H1 (cell line): ENCODE measurements around the gene ALK. TPM values are rescaled to one million over a fixed set of nuclear protein-coding genes. Genes with fewer than 3 reads are reported as not detected.

Experiments
- CTCF ChIA-PET: fragments of 300-600 bp; sonication (Branson Sonifier 250); formaldehyde crosslinking; loops from one replicate; lab custom pipeline; 2021; ENCODE audit not compliant: partially characterized antibody; lab: Charles Lee
- POLR2A ChIA-PET: fragments of 300-600 bp; sonication (Branson Sonifier 250); formaldehyde crosslinking; loops from one replicate; lab custom pipeline; 2021; ENCODE audit warnings: inconsistent platforms; ENCODE audit not compliant: partially characterized antibody; lab: Charles Lee
- DNase-seq, 2 experiments: peaks; one replicate each; pipeline versions ENCODE4 v3.0.0 to v3.0.0-alpha.2; 2010 to 2022; ENCODE audit warnings: low spot score in 2 of 2, low read depth in 1 of 2, mixed read lengths in 1 of 2
- FAIRE-seq: peaks from 2 replicates; lab custom pipeline; 2011; peaks lifted over from hg19 to GRCh38; lab: Jason Lieb, UNC
- H2AFZ ChIP-seq: 2 replicates; pipeline ENCODE4 v1.8.1; 2012; ENCODE audit warnings: low read length, inconsistent platforms
- H2AK5ac ChIP-seq: 2 replicates; pipeline ENCODE4 v1.6.1; 2013; ENCODE audit warnings: low read depth, low read length
- H2BK120ac ChIP-seq: replicated peaks from 2 replicates; pipeline ENCODE3; 2013; ENCODE audit warnings: low read depth, low read length, inconsistent platforms
- H2BK12ac ChIP-seq: 2 replicates; pipeline ENCODE4 v1.6.1; 2013; ENCODE audit warnings: low read depth, low read length
- H2BK15ac ChIP-seq: 2 replicates; pipeline ENCODE4 v1.6.1; 2013; ENCODE audit warnings: low read length
- H2BK20ac ChIP-seq: 2 replicates; pipeline ENCODE4 v1.6.1; 2013; ENCODE audit warnings: low read length
- H2BK5ac ChIP-seq: 2 replicates; pipeline ENCODE4 v1.6.1; 2013; ENCODE audit warnings: low read depth, low read length
- H3K14ac ChIP-seq: 2 replicates; pipeline ENCODE4 v1.6.1; 2013; ENCODE audit warnings: inconsistent platforms; ENCODE audit not compliant: insufficient read length
- H3K18ac ChIP-seq: 2 replicates; pipeline ENCODE4 v1.6.1; 2013; ENCODE audit warnings: low read length; ENCODE audit errors: extremely low read depth
- H3K23ac ChIP-seq: 2 replicates; pipeline ENCODE4 v1.6.1; 2013; ENCODE audit warnings: inconsistent platforms; ENCODE audit not compliant: insufficient read length
- H3K23me2 ChIP-seq: 2 replicates; pipeline ENCODE4 v1.6.1; 2013; ENCODE audit warnings: low read depth, low read length
- H3K27ac ChIP-seq: 2 replicates; pipeline ENCODE4 v1.6.1; 2011; ENCODE audit warnings: low read depth, low read length, inconsistent platforms
- H3K27me3 ChIP-seq, 4 experiments: replicated peaks in 1 of 4; 1 replicate in 1 of 4; 2 replicates in 3 of 4; pipeline versions ENCODE4 v1.6.1 to v1.8.1; 2011 to 2013; ENCODE audit warnings: low read length in 3 of 4, mild to moderate bottlenecking in 3 of 4, inconsistent platforms in 2 of 4, mixed read lengths in 2 of 4, moderate library complexity in 1 of 4; ENCODE audit not compliant: control insufficient read depth in 3 of 4, insufficient read depth in 3 of 4; ENCODE audit errors: extremely low read depth in 1 of 4
- H3K36me3 ChIP-seq, 4 experiments: 2 replicates each; pipeline versions ENCODE4 v1.6.1 to v1.8.1; 2011 to 2013; ENCODE audit warnings: mild to moderate bottlenecking in 4 of 4, low read length in 3 of 4, moderate library complexity in 2 of 4, control low read depth in 1 of 4, inconsistent platforms in 1 of 4; ENCODE audit not compliant: insufficient read depth in 4 of 4, control insufficient read depth in 2 of 4
- H3K4ac ChIP-seq: replicated peaks from 2 replicates; pipeline ENCODE3; 2013; ENCODE audit warnings: low read length, low read depth, mixed read lengths, inconsistent platforms; ENCODE audit not compliant: insufficient read length
- H3K4me1 ChIP-seq, 4 experiments: replicated peaks in 1 of 4; 1 replicate in 1 of 4; 2 replicates in 3 of 4; pipeline versions ENCODE4 v1.6.1 to v1.8.1; 2011 to 2013; ENCODE audit warnings: low read length in 3 of 4, inconsistent platforms in 2 of 4, mixed read lengths in 1 of 4; ENCODE audit not compliant: insufficient read depth in 4 of 4, control insufficient read depth in 3 of 4
- H3K4me2 ChIP-seq, 2 experiments: 2 replicates each; pipeline versions ENCODE4 v1.6.1 to v1.8.1; 2011 to 2013; ENCODE audit warnings: low read depth in 2 of 2, low read length in 2 of 2, control low read depth in 1 of 2, inconsistent platforms in 1 of 2, mild to moderate bottlenecking in 1 of 2; ENCODE audit not compliant: insufficient read depth in 1 of 2
- H3K4me3 ChIP-seq, 4 experiments: fragments of 200-600, 300-600 bp in 1 of 4; sonication (generic), shearing (Covaris generic), sonication (Bioruptor Twin) in 1 of 4; 2 replicates each; pipeline versions ENCODE4 v1.5.1 to v1.8.1; 2011 to 2016; ENCODE audit warnings: low read length in 4 of 4, low read depth in 3 of 4, control low read depth in 2 of 4, inconsistent platforms in 2 of 4, mild to moderate bottlenecking in 2 of 4, mixed read lengths in 1 of 4, moderate library complexity in 1 of 4; ENCODE audit not compliant: insufficient read depth in 2 of 4; ENCODE audit errors: extremely low read depth in 1 of 4
- H3K56ac ChIP-seq: replicated peaks from 2 replicates; pipeline ENCODE3; 2013; ENCODE audit warnings: low read depth, mild to moderate bottlenecking, mixed read lengths, low read length, inconsistent platforms; ENCODE audit not compliant: insufficient read length
- H3K79me1 ChIP-seq: 2 replicates; pipeline ENCODE4 v1.6.1; 2013; ENCODE audit warnings: low read depth, low read length, control low read depth
- H3K79me2 ChIP-seq, 2 experiments: 2 replicates each; pipeline versions ENCODE4 v1.6.1 to v1.8.1; 2012 to 2013; ENCODE audit warnings: low read length in 2 of 2, mild to moderate bottlenecking in 2 of 2, inconsistent platforms in 1 of 2; ENCODE audit not compliant: insufficient read depth in 2 of 2, control insufficient read depth in 1 of 2
- H3K9ac ChIP-seq, 4 experiments: replicated peaks in 1 of 4; 1 replicate in 1 of 4; 2 replicates in 3 of 4; pipeline versions ENCODE4 v1.6.1 to v1.8.1; 2011 to 2013; ENCODE audit warnings: low read depth in 3 of 4, low read length in 3 of 4, control low read depth in 2 of 4, mild to moderate bottlenecking in 2 of 4, moderate library complexity in 2 of 4, inconsistent platforms in 1 of 4; ENCODE audit errors: extremely low read depth in 1 of 4
- H3K9me3 ChIP-seq, 2 experiments: 2 replicates each; pipeline versions ENCODE4 v1.6.1 to v1.8.1; 2012 to 2013; ENCODE audit warnings: mild to moderate bottlenecking in 2 of 2, moderate library complexity in 2 of 2, control low read depth in 1 of 2, inconsistent platforms in 1 of 2, low read depth in 1 of 2, low read length in 1 of 2, mixed read lengths in 1 of 2; ENCODE audit not compliant: insufficient read depth in 2 of 2
- H4K20me1 ChIP-seq, 2 experiments: replicated peaks in 1 of 2; 2 replicates each; pipeline versions ENCODE3 to v1.8.1; 2011 to 2013; ENCODE audit warnings: inconsistent platforms in 2 of 2, low read length in 2 of 2, mild to moderate bottlenecking in 1 of 2; ENCODE audit not compliant: insufficient read depth in 2 of 2, control insufficient read depth in 1 of 2
- H4K5ac ChIP-seq: 2 replicates; pipeline ENCODE4 v1.6.1; 2013; ENCODE audit warnings: low read length, low read depth, mixed read lengths, inconsistent platforms; ENCODE audit not compliant: insufficient read length
- H4K8ac ChIP-seq: 2 replicates; pipeline ENCODE4 v1.8.0; 2013; ENCODE audit warnings: mild to moderate bottlenecking, moderate library complexity, low read length, inconsistent platforms; ENCODE audit not compliant: insufficient read depth; ENCODE audit errors: extremely low read depth
- H4K91ac ChIP-seq: replicated peaks from 2 replicates; pipeline ENCODE3; 2013; ENCODE audit warnings: low read length, mixed read lengths, inconsistent platforms; ENCODE audit not compliant: insufficient read length
- BCL11A ChIP-seq, 2 experiments: IDR thresholded peaks; one replicate each; pipeline ENCODE4 v1.6.1; 2011; ENCODE audit warnings: low read depth in 2 of 2, low read length in 2 of 2, mild to moderate bottlenecking in 2 of 2
- BRCA1 ChIP-seq: IDR thresholded peaks from 2 replicates; pipeline ENCODE4 v1.6.1; 2012; ENCODE audit warnings: low read depth, low read length, improper control_type of control experiment
- CEBPB ChIP-seq: IDR thresholded peaks from 2 replicates; pipeline ENCODE4 v1.6.1; 2012; ENCODE audit warnings: low read depth, low read length
- CHD1 ChIP-seq: IDR thresholded peaks from 2 replicates; pipeline ENCODE4 v1.6.1; 2012; ENCODE audit warnings: low read depth, low read length, improper control_type of control experiment
- HDAC2 ChIP-seq, 2 experiments: fragments of 300-600 bp in 1 of 2; sonication (generic) in 1 of 2; IDR thresholded peaks; 2 replicates each; pipeline ENCODE4 v1.6.1; 2011 to 2012; ENCODE audit warnings: low read depth in 2 of 2, low read length in 2 of 2, mild to moderate bottlenecking in 2 of 2, moderate library complexity in 2 of 2, borderline replicate concordance in 1 of 2, inconsistent platforms in 1 of 2
- MAFK ChIP-seq: IDR thresholded peaks from 2 replicates; pipeline ENCODE4 v1.6.1; 2012; ENCODE audit warnings: low read depth, mild to moderate bottlenecking, improper control_type of control experiment, low read length
- NANOG ChIP-seq: IDR thresholded peaks from 2 replicates; pipeline ENCODE4 v1.6.1; 2011; ENCODE audit warnings: low read length, low read depth, mild to moderate bottlenecking, inconsistent platforms; ENCODE audit not compliant: insufficient read depth, poor library complexity, severe bottlenecking
- WGBS, 2 experiments: shearing (Covaris generic) in 1 of 2; methylation state at CpG; one replicate each; pipeline versions ENCODE4 v1.1.6 to v1.1.7; 2013 to 2015; ENCODE audit warnings: low lambda C conversion rate in 2 of 2, mixed read lengths in 2 of 2, inconsistent platforms in 1 of 2, low coverage in 1 of 2, missing lambda C conversion rate in 1 of 2; ENCODE audit not compliant: insufficient replicate concordance in 2 of 2, insufficient coverage in 1 of 2, insufficient read length in 1 of 2; ENCODE audit errors: extremely low coverage in 1 of 2, missing lambda C conversion rate in 1 of 2; 5-methylcytosine and 5-hydroxymethylcytosine counted together
- polyA plus RNA-seq, 7 experiments: library from polyadenylated mRNA; depleted of rRNA in 3 of 7; stranded (reverse) in 5 of 7; unstranded in 2 of 7; fragments of >200 nt in 5 of 7; fragments of 200-250 nt in 2 of 7; gene quantifications; 1 replicate in 5 of 7; 2 replicates in 1 of 7; 4 replicates in 1 of 7; pipeline versions ENCODE4 v1.2.1 to v1.2.3, GENCODE V29; 2011 to 2013; ENCODE audit warnings: missing spikeins in 2 of 7, mixed read lengths in 2 of 7
- total RNA-seq: library from RNA; stranded (reverse); fragmentation: NEBNext Ultra II Directional; extraction: Animal tissue kit (Norgen Biotek cat#: 25700); gene quantifications from 2 replicates; pipeline ENCODE4 v1.2.1, GENCODE V29; 2021

Gene ALK
- total and polyA plus RNA-seq, 2 of the 8 experiments (the other 6 are each of a cell fraction or from before 2014, with no cell fraction given), result 0.02 to 0.09 TPM

GRCh38 chr2:29502460-29502911 lies 418.9 kb downstream of the ALK start:
- H3K56ac ChIP-seq, result no peak overlapping the region
- WGBS, 2 experiments, result 83% methylated on average over 4 of the region's 4 CpGs; no CpG with 5 or more reads in 1 of the 2 experiments

More at GRCh38 chr2:29502460-29502911, 418.9 kb downstream of the ALK start:
- Histone ChIP-seq H2BK12ac (no peak overlapping the region), H3K4me1 (no peaks in the 10 kb centered on the region), H3K23ac (no peak overlapping the region), H3K27ac (no peak overlapping the region), H3K27me3 (no peaks in the 10 kb centered on the region), H3K79me1 (no peaks in the 10 kb centered on the region), H3K4me3 (no peak overlapping the region), H2BK20ac (no peak overlapping the region), H3K36me3 (no peaks in the 10 kb centered on the region), H3K9me3 (no peaks in the 10 kb centered on the region), H2BK120ac (no peak overlapping the region), H4K91ac (no peak overlapping the region), H3K4ac (no peak overlapping the region), H4K8ac (no peak overlapping the region), H3K18ac (no peak overlapping the region), H3K4me2 (no peak overlapping the region), H4K5ac (no peak overlapping the region), H3K79me2 (no peaks in the 10 kb centered on the region), H4K20me1 (no peaks in the 10 kb centered on the region), H2AK5ac (no peak overlapping the region), H3K23me2 (no peaks in the 10 kb centered on the region), H2AFZ (no peak overlapping the region), H3K9ac (no peak overlapping the region), H2BK5ac (no peak overlapping the region), H3K14ac (no peak overlapping the region), H2BK15ac (no peak overlapping the region)
- CTCF ChIA-PET, result interaction anchor here (0.7 kb wide), 1 partner anchor 155 kb away, joined by 5 read pairs; no protein-coding TSS in a partner anchor
- DNase-seq (no peak), FAIRE-seq (no peak)
- POLR2A ChIA-PET, result no interaction called here
- TF ChIP-seq BRCA1 (no peak), NANOG (no peak), MAFK (no peak), BCL11A (IDR thresholded peaks at IDR 0.05; ENCODE audit: low read depth in 2 of 2, low read length in 2 of 2) (no peak), CHD1 (no peak), CEBPB (no peak), HDAC2 (IDR thresholded peaks at IDR 0.05; ENCODE audit: borderline replicate concordance in 1 of 2, low read depth in 2 of 2, low read length in 2 of 2) (no peak)
